ENCODE measurements around the gene OR56A3.

DNA sequence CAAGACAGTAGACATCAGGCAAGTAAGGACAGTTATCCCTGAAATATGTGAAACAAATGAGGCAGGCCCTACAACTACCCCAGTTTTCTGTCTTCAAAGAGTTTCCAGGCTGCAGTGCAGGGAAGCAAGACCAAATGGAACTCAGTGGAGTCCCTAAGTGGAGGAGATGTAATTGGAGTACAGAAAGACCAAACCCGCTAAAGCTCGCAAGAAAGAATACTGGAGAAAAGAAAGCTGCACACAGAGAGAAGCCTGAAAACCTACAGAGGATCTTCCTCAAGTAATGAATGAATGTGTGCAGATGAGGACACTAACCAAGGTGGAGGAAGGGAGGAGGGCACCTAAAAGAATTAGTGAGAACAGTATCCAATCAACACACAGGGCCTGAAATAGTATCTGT lies 1.3 kb upstream of the OR56A3 start:
- TF ChIP-seq, protein P1, sequence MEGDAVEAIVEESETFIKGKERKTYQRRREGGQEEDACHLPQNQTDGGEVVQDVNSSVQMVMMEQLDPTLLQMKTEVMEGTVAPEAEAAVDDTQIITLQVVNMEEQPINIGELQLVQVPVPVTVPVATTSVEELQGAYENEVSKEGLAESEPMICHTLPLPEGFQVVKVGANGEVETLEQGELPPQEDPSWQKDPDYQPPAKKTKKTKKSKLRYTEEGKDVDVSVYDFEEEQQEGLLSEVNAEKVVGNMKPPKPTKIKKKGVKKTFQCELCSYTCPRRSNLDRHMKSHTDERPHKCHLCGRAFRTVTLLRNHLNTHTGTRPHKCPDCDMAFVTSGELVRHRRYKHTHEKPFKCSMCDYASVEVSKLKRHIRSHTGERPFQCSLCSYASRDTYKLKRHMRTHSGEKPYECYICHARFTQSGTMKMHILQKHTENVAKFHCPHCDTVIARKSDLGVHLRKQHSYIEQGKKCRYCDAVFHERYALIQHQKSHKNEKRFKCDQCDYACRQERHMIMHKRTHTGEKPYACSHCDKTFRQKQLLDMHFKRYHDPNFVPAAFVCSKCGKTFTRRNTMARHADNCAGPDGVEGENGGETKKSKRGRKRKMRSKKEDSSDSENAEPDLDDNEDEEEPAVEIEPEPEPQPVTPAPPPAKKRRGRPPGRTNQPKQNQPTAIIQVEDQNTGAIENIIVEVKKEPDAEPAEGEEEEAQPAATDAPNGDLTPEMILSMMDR (IDR thresholded peaks at IDR 0.05) = no peak
- no peak for TF ChIP-seq POLR2A (IDR thresholded peaks at IDR 0.05)
